SKM-1 treated with dmso at 0.1 percent for 144 hours (cell line): ENCODE results near the gene ENAH.
A peak's percentile ranks its signal among the peaks of the same experiment; 100 is the strongest.

Experiments
- DNase-seq: peaks from one replicate; lab custom pipeline; 2025; ENCODE audit not compliant: unreplicated experiment; lab: John Stamatoyannopoulos, UW

The ENAH gene

DNA sequence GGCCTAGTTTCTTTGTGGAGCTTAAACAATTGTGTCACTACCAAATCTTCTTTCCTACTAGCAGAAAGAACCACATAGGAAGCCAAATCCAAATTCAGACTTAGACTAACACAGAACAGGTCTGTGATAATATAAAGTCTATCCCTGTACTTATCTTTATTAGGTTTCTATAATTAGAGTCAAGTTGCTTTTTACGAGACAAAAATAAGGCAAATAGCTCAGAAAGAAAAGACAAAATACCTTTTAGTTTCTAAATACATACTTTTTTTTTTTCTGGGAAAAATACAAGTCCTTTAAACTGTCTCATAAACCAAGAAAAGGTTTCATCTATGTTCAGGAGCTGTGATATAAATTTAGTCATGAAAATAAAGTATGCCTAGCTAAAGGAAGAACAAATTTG lies 146.2 kb downstream of the ENAH start:
- DNase-seq, result no peak

DNA sequence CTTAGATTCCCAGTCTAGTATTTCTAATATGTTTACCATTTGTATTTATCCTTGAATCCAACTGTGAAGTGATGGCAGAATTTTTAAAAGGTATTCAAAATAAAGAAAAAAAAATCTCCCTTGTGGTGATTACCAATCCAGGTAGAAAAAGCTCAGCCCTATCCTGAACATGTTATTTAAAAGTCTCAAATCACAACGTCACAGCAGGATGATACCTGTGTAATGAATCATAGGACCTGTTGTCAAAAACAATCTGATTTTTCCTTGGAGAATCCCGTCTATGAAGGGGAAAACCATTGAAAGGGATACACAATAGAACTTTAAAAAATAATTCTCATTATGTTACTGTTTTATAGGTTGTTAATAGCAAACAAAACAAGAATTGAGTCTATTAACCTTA lies 148.1 kb downstream of the ENAH start:
- DNase-seq, result no peak

DNA sequence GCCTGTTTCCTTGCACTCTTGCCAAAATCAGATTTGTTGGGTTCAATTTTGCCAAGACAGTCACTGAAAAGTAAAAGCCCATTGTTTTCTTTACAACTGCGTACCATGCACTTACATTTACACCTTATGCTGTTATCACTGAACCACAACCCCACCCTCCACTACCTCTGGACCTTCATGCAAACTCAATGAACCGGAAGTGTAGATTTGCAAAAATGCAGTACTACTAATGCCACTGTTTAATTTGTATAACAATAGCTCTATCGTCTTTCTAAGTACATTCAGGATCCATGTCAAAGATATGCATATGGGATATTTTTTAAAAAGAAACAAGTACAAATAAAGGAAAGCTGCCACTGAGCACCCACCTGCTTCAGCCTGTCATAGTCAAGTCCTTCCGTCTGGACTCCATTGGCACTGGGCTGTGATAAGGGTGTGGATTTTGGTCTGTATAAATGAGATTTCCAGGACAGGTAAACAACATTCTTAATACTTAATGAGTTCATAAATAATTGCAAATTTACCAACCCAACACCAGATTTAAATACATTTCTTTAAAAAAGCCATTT lies 152.2 kb downstream of the ENAH start:
- no peak for DNase-seq

DNA sequence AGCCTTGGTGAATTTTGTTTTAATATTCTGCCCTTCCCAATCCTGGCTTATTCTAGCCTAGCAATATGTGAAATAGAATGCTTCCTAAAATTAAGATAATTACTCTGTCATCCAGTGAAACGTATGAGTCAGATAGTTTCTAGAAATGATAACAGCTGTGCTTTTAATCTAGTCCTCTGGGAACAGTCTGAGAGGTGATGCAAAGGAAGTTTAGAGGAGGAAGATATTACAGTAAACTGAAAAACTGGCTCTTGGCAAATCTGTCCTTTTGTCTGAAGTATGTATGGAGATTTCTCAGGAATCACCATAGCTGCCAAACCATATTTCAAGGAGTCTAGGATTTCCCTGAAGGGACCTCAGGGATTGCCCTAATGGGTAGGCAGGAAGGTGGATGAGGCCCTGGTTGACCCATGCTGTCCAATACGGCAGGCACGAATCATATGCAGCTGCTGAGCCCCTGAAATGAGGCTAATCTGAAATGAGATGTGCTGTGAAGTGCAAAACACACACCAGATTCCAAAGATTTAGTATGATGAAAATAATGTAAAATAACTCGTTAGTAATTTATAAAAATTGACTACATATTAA lies 154.3 kb downstream of the ENAH start:
- DNase-seq, result no peak

DNA sequence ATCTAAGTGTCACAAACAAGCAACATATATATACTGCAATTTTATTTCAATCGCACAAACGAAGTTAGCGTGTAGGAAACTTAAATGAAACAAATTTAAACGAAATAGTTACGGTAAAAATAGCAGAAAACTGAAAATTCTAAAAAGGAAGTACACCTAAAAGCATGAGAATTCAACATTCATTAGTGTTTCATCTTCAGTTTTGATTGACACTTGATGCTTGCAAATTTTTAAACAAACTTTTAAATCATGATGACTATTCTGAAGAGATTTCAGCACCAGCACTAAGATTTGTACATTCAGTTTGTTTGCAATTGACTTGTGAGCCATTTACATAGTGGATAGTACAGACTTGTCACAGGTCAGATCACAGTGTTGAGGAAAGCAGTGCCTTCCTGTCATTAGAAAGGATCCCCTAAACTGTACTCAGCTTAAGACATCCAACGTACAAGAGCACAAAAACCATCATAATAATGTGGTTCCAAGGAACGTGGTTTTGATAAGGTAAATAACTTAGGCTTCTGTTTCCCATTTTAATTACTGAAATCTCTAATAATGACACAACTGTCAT lies 158.0 kb downstream of the ENAH start:
- no peak for DNase-seq

DNA sequence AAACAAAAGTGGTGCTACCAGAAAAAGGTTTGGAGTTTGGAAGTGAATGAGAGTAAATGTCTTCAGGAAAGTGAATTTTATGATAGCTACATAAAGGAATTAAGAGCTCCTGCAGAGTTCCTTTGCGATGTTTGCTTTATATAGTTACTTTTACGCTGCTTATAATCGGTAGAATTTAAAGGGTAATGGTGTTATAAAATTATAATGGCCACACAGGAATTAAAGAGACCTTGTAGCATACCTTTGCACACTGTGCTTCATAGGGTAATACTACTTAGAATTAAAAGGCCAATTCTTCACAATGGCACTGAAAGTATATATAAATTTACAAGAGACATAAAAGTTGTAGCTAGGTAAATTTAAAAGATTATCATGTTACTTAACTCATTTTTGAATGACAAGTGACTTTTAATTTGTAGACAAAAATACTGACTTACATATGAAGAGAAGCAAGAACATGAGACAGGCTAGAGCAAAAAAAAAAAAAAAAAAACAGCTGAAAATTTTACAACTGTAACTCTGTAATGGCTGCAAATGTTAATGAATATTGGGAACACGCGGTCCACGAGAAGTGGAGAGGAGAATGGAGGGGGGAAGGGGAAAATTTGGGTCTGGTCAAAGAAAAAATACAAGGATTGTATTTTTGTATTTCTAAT lies 159.2 kb downstream of the ENAH start:
- DNase-seq, result no peak

DNA sequence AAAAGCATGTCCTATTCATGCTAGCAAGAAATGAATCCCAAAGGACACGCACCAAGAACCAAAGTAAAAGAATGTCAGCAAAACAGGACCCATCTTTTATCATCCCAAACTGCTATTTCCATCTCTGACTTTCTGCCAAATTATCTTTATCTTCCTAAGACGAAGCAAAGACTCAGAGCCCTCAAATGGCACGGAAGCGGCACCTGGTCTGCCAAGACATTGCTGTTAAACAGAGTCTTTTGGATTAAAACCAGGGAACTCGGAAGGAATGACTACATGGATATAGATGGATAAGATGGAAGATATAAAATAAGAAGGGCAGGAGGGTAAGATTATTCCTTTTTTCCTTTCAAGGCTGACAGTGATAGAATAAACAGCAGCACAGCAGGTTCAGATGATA lies 164.2 kb downstream of the ENAH start:
- DNase-seq, result no peak

DNA sequence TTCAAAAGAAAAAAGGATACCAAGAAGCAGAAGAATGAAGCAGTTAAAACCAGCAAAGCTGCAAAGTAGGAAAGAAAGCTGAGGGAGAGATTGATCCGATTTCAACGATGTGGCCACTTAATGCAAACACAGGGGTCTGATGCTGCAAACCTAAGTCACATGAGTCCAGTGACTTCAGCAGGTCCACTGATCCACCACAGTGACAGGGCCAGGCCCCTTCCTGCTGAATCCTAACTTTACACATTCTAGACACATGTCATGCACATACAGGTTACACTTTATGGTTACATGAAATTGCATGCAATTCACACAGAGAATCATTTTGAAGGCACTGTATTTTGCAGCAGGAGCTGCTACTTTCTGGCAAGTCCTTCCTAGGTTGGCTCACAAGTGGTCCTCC lies 166.1 kb downstream of the ENAH start:
- DNase-seq, result no peak

DNA sequence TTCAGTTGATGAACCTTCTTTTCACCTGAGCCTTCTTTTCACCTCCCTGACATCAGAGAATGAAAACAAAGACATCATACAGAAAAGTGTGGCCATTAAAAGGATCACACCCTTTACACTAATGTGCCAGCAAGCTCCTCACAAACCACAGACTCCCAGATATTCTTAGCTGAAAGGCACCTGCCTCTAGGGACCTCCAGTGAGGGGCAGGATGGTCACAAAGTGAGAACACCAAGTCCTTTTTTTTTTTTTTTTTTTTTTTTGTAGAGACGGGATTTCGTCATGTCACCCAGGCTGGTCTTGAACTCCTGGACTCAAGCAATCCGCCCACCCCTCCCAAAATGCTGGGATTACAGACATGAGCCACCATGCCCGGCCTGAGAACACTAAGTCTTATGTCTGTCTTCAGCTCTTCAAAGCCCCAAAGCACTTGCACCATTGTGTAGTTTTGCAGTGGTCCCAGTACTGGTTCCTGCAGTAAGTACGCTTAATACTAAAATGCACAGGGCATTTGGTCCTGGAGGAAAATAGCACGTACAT lies 166.9 kb downstream of the ENAH start:
- no peak for DNase-seq

DNA sequence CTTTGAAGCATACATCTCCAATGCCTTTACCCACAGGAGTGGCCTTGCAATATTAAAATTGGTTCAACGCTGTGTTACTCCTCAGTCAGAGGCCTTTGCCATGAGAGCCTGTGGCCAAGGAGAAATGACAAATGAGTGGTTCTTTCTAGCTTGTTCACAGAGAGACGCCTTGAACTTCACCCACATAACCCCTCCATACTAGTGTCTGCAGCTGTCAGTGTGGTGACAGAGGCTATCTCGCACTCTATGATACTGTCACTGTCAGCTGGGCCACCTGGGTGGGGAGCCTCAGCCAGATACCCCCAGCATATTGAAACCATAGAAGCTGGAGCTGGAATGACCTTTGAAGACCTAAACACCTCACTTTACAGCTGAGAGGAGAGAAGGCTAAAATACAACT lies 167.7 kb downstream of the ENAH start:
- DNase-seq, result no peak

DNA sequence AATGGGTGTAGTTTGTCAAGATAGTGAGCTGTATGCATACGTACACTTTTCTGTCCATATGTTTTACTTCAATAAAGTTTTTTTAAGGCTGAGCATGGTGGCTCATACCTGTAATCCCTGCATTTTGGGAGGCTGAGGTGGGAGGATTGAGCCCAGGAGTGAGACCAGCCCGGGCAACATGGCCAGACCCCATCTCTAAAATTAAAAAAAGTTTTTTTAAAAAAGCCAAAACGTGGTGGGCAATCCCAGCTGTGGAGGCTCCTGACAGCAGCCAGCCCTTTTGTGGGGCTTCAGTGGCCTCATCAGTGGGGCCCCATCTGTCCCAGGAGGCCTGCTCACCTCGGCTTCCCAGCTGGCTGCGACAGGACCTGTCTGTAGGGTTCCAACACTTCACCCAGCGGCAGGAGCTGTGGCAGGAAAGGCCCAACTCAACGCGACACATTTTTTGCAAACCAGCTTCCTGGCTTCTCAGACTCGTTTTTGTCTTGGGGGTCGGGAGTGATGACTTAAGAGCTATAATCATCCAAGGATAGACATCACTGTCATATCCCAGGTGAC lies 168.2 kb downstream of the ENAH start:
- DNase-seq, result no peak

DNA sequence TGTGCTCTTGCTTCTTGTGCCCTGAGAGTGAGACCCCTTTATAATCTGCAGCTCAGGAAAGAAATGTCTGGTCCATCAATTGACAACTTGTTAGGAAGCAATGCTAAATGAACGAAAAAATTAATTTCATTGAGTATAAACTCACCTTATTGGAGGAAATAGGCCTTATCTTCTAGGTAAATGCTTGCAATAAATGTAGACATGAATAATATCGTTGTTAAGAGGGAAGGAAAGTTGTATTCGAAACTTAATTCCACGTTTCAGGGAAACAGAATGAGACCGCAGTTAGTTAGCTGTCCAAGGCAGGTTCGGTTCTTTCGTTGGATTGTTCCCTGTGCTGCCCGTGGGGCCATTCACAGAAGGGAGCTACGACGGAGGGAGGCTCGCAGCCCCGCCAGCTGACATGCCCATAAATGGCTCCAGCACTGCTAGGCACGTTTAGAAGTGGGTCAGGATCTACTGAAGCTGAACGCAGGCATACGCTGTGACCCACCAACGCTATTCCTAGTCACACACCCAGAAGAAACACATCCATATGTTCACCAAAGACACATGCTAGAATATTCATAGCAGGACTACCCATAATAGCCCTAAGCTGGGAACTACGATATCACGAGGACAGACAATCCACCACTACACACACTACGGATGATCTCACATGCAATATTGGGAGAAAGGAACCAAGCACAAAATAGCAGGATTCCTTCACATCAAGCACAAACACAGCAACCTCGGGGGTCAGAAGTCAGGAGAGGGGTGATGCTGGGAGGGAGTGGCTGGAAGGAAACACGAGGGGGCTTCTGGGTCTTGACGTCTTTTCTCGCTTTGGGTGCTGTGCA lies 168.9 kb downstream of the ENAH start:
- DNase-seq, result no peak

DNA sequence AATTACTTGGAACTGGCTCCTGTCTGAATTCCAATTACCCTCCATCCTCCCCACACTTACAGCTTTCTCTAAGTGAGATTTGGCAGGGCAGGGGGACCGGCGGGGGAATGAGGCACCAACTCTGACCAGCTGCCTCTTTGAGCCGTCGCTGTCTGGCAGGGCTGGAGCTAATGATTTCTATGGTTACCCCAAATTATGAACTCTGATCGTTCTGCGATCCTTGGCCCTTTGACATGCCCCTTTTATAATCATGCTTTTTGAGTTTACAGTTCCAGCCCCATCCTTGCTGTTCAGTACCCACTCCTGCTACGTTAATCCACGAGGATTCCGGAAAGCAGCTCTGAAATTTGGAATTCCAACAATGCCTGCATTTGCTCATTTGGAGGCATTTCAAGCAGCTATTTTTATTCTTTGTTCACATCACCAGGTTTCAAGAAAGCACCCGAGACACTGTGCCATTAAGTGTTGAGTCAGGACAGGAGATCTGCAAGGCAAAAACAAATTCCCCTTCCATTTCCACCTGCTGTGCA lies 170.4 kb downstream of the ENAH start:
- no peak for DNase-seq

DNA sequence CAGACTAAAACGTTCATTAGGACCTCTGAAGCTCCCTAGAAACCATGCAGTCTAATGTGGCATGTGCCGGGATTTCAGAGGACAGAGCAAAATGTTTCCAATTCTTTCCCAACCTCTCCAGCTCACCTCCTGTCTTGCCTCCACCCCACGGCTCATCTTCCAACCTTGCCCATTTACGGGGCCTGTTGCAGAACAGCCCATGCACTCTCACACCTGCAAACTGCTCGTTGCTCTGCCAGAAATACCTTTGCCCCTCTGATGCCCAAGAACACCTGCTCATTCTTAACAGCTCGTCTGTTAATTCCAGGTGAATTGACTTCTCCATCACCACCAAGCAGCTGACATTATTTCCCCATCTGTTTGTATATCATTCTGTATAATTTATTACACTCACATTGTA lies 171.2 kb downstream of the ENAH start:
- DNase-seq, result no peak

DNA sequence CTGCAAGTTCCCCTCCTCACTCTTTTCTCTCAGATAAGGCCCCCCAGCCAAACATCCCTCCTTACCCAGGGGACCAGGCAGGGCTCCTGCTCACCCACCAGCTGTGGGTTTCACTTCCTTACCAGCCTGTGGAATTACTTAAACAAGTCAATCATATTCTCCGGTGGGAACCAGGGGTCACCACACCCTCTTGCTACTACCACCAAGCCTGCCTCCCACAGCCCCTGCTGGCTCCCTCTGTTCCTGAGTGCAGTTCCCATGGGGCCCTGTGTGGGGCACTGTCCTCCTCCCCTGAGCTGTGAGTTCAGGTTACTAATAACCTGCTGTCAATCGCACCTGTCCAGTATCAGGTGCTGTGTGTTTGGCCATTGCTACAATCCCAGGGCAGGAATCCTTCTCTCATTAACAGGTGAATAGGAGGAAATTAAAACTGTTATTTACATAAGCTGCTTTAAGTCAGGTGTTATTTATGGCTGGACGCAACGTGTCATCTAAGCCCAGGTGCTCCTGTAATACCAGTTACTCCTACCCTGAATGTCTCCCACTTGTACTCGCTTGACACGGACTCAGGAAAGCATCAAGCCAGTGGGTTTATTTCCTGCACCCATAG lies 172.0 kb downstream of the ENAH start:
- peak; percentile 64 for DNase-seq

DNA sequence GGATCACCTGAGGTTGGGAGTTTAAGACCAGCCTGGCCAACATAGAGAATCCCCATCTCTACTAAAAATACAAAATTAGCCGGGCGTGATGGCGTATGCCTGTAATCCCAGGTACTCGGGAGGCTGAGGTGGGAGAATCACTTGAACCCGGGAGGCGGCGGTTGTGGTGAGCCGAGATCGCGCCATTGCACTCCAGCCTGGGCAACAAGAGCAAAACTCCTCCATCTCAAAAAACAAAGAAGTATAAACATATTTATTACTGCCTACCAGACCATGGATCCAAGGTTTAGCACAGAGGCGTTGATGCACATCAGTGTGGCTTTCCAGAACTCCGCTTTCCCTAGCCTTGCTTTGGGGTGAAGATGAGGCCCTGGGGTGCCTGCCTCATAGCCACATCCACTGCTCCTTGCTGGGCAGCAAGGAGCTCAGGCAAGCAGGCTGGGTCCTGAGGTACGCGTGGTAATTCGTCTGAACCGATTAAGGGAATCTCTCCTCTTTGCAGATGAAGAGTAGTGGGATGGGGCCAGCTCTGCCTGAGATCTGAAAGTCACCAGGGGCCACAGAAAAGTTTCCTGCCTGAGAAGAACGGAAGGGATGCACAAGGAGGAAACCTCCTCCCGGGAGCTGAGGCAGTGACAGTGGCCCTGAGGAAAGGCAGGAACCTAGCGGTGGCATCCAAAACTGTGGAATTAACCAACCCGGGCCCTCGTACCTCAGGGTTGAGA lies 172.8 kb downstream of the ENAH start:
- DNase-seq, result no peak

DNA sequence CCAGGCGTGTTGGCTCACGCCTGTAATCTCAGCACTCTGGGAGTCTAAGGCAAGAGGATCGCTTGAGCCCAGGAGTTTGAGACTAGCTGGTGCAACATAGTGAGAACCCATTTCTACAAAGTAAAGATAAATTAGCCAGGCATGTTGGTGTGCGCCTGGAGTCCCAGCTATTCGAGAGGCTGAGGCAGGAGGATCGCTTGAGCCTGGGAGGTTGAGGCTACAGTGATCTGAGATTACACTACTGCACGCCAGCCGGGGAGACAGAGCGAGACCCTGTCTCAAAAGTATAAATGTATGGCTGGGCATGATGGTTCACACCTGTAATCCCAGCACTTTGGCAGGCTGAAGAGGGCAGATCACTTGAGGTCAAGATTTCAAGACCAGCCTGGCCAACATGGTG lies 173.6 kb downstream of the ENAH start:
- no peak for DNase-seq

DNA sequence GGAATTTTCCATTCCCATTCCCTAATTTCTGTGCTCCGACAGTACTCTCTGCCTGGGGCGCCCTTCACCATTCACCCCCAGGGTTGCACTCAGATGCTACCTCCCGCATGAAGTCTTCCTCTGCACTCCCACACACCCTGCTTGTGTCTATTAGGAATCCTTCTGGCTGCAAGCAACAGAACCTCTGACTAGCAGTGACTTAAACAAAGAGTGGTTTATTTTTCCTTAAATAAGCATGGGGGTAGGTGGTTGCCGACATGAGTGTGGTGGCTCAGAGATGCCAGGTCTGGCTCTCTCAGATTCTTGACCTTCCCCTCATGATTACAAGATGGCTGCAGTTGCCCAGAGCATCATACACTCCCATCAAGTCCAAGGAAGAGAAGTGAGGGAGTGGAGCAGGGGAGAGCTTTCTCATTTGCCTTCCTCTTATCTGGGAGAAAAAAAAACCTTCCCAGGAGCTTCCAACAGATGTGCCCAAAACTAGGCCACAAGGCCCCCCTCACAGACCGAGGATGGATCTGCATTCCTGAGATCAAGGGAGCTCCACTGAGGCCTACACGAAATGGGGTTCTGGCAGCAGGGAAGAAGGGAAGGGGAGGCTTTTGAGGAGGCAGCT lies 175.5 kb downstream of the ENAH start:
- no peak for DNase-seq

DNA sequence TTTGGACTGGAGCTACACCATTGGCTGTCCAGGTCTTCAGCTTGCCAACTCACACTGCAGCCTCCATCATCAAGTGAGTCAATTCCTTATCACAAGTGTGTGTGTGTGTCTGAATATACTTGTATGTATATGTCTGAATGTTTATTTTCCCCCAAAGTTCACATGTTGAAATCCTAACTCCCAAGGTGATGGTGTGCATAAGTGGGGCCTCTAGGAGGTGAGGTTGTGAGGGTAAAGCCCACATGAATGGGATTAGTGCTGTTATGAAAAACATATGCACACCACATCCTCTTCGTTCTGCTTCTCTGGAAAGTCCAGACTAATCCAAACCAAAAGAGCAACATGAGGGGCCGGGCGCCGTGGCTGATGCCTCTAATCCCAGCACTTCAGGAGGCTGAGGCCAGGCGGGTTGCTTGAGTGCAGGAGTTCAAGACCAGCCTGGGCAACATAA lies 176.4 kb downstream of the ENAH start:
- DNase-seq, result no peak
